GM21786 (cell line): ENCODE measurements around the gene SLC44A5.
"Not testable (repeated sequence)": the region's sequence is repeated elsewhere in the genome, so short reads cannot be mapped to it uniquely, and the experiment has no call there.

Source experiments
- ATAC-seq: cut with Tn5 transposase; IDR thresholded peaks from one replicate; pipeline ENCODE4 v1.9.1; 2021; ENCODE audit not compliant: unreplicated experiment

Gene SLC44A5

DNA sequence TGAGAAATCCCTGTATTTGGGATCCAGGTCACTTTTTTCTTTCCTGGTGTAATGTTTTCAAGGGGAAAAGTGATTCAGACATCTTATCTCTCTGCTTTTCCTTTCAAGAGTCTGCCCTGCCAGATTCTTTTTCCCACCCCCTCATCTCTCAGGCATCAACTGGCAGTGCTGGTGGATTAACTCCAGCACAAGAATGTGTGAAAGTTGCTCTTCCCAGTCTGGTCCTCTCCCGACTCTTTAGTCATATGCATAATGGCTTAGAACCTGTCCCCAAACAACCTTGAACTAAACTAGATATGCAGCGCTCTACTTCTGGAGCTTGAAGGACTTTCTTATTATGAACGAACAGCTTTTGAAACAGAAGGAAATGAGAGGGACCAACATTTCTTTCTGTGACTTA, 88.5 kb downstream of the SLC44A5 start:
- no peak for ATAC-seq

- no peak for ATAC-seq
These were observed 89.3 kb downstream of the SLC44A5 start for GRCh38 chr1:75521658-75522057.

DNA sequence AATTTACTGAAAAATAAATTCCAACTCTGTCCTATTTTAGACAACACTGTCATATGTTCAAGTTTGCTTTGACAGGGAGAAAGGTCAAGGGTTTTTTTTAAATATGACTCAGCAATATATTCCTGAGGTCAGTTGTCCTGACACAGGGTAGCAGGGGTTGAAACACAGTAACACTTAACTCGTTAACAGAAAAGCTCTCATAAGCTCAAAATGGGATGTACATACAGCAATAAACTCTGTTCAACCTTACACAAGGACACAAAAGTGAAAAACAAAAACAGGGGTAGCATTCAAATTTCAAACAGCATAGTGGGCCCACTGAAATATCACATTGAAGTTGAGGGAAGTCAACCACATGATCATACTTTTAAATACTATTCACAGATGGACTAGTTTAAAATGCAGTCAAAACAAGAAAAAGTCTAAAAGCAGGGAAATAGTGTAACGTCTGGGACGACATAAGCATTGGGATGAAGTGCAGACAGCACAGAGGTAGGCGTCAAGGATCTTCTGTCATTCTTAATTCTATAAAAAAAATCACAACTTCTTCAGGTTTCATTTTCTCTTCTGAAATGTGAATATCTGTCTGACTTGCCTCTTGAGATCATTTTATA, 89.9 kb downstream of the SLC44A5 start:
- ATAC-seq: no peak

GRCh38 chr1:75519651-75520427, 91.1 kb downstream of the SLC44A5 start:
- no peak for ATAC-seq

DNA sequence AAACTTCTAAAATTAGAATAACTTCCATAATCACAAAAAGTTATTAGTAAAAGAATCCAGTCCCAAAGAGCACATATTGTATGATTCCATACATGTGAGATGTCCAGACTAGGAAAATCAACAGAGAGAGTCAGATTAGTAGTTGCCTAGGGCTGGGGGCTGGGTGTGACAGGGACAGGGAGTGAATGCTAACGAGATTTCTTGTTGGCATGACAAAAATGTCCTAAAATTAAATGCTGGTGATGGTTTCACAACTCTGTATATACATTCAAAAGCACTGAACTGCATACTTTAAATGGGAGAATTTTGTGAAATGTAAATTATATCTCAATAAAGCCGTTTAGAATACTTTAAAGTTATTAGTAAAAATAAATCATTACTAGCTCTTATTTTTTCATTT, 92.2 kb downstream of the SLC44A5 start:
- no peak for ATAC-seq

DNA sequence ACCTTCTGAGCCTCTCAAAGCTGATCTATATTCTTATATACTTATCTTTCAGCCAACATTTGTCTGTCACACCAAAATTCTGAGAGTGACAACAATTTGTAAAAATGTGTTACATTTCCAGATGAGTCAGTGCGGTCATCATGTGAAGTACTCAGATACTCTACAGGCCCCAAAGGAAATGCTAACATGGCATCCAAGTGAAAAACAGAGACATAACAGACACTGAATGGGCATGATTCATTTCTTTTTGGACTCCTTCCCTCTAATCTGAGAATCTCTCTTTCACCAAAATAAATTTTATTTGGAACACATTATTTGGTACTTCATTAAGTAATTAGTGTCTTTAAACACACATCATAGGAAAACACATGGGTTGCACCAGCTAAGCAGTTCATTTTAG, 96.6 kb downstream of the SLC44A5 start:
- no peak for ATAC-seq

DNA sequence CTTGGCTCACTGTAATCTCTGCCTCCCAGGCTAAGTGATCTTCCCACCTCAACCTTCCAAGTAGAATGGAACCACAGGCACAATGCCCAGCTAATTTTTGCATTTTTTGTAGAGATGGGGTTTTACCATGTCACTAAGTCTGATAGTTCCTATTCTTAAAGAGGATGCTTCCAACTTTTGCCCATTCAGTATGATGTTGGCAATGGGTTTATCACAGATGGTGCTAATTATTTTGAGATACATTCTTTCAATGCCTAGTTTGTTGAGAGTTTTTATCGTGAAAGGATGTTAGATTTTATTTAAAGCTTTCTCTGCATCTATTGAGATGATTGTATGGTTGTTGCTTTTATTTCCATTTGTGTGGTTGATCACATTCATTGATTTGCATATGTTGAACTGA, 103.9 kb downstream of the SLC44A5 start:
- no peak for ATAC-seq

DNA sequence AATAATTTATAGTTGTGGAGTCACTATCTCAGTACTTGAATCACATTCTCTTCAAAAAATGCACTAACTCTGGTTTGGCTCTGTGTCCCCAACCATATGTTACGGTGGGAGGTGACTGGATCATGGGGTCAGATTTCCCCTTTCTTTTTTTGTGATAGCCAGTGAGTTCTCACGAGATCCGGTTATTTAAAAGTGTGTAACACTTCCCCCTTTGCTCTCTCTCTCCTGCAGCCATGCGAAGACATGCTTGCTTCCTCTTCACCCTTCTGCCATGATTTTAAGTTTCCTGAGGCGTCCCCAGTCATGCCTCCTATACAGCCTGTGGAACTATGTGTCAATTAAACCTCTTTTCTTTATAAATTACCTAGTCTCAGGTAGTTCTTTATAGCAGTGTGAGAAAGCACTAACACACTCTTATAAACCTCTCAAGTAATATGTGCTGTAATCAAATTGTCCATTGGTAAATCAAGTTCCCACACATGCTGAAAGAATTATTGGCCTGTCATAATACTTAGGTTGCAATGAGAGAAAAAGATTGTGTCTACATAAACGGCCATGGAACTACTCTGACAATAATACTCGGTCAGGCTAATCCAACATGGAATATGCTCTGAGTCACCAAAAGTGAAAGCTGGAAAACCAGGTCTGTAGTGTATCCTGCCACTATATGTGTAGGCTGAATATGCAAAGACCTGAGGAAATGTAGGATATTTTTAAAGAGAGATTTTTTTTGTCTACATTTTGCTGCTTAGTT, 107.5 kb downstream of the SLC44A5 start:
- no peak for ATAC-seq

DNA sequence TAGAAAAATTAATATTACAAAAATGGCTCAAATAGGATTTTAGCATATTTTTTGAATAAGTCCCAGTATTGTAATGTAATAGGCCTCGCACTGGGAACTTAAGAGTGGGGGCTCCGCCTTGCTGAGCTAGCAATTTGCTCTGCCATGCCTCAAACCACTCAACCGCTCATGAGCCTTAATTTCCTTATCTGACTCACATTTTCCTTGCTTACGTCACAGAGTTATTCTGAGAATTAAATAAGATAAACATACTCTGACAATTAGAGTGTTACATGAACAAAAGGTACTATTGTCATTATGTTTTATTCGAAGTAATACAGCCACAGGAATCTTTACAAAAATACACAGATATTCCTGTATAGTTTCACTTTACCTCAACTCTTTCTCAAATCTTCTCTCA, 108.1 kb downstream of the SLC44A5 start:
- no peak for ATAC-seq

DNA sequence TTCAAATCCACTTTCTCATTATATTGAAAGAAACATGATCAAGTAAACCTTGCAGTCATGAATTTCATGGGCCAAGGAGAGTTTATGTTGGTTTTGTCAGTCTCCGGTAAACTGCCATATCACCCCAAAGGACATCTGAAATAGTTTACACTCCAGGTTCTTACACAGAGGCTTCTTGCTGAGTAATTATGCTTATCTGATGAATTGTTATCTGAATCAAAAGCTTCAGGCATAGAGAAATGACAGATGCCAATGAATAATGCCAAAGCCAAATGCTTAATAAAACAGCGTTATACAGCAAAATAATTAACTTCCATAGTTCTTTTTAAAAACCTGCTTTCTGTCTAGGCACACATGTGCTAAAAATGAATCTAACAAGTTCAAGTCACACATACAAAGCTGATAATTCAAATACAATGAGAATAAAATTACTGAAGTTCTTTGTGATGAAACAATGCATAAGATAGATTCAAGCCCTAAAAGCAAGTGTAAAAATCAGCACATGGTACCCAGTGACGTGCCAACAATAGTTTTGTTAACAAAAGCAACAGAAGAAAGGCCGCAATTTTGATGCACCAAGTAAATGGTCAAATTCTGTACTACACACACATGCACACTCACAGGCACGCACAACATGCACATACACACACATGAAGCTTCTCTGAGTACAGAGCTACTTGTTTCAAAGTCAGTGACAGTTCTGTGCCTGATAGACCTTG, 109.2 kb downstream of the SLC44A5 start:
- no peak for ATAC-seq

DNA sequence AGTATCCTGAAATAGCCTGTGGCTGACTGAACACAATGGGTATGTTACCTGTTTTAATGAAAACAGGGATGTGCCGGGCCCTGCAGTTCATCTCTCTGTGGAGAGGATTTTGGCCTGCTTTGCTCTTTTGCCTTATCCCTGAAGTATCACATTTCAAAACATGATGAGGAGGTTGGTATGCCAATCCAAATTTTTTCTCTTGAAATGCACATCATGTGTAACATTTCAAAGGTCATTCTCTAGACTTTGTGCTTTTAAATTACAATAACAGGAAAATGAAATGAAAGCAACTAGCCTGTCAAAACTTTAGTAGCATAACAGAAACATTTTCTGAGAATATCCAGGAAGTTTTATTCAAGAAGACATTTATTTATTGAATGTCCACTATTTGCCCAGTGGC, 118.9 kb downstream of the SLC44A5 start:
- ATAC-seq: no peak

DNA sequence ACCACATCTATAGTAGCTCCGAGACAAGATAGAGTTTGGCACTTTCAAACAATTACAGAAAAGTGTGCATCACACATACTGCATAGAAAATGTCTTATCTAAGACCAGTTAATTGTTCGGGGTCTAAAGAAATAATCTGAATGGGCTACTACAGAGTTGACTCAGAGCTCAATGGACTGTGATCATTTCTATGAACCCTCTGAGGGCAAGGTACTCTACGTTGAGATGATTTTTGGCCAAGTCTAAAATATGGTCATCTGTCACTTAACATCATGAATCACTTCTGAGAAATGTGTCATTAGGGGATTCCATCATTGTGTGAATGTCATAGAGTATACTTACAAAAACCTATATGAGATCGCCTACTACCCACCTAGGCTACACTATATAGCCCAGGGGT, 123.5 kb downstream of the SLC44A5 start:
- no peak for ATAC-seq

DNA sequence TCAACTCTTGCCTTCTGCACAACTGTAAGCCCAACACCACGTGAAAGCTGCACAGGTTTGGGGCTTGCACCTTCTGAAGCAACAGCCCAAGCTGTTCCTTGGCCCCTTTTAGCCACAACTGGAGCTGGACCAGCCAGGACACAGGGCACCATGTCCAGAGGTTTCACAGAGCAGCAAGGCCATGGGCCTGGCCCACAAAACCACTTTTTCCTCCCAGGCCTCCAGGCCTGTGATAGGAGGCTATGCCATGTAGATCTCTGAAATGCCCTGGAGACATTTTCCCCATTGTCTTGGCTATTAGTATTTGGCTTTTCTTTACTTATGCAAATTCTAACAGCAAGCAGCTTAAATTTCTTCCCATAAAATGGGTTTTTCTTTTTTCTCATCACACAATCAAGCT, 126.1 kb downstream of the SLC44A5 start:
- no peak for ATAC-seq

GRCh38 chr1:75482951-75483350, 128.0 kb downstream of the SLC44A5 start:
- no peak for ATAC-seq

DNA sequence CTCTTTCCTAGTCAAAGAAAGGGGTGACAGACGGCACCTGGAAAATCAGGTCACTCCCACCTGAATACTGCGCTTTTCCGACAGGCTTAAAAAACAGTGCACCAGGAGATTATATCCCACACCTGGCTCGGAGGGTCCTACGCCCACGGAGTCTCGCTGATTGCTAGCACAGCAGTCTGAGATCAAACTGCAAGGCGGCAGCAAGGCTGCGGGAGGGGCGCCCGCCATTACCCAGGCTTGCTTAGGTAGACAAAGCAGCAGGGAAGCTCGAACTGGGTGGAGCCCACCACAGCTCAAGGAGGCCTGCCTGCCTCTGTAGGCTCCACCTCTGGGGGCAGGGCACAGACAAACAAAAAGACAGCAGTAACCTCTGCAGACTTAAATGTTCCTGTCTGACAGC, 134.4 kb downstream of the SLC44A5 start:
- not testable (repeated sequence) for ATAC-seq

DNA sequence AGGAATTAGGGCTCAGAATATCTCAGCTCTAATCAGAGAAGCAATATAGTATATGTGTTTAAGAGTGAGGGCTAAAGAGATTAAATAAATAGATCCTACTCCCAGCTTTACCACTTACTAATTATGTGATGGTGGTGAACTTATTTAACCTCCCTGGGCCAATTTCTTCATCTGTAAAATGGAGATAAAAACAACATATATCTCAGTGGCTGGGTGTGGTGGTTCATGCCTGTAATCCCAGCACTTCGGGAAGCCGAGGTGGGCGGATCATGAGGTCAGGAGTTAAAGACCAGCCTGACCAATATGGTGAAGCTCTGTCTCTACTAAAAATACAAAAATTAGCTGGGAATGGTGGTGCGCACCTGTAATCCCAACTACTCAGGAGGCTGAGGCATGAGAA, 135.2 kb downstream of the SLC44A5 start:
- no peak for ATAC-seq

DNA sequence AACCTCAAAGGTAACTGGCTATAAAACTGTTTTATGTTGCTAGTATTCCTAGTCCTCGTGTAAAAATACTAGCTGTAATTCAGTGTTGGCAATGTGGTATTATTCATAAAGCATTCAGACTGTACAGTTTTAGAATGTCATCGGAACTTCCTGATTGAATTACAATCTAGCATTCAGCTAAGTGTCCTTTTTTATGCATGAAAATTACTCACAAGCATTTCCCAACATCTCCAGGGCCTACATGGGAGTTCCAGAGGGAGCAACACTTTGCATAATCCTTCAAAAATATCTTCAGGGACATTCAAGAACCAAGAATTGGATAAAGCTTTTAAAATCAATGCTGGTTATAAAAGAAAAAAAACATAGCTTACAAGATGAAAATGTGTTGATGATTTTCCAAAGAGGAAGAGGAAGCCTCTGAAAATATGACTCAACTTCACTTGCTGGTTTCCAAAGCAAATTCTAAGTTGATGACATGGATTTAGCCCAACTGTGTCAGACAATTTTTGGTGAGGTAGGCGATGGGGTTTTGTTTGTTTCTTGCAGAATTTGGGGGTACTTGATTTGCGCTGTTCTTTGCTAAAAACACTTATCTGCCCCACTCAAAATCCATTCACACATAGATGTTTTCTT, 137.8 kb downstream of the SLC44A5 start:
- ATAC-seq: no peak

DNA sequence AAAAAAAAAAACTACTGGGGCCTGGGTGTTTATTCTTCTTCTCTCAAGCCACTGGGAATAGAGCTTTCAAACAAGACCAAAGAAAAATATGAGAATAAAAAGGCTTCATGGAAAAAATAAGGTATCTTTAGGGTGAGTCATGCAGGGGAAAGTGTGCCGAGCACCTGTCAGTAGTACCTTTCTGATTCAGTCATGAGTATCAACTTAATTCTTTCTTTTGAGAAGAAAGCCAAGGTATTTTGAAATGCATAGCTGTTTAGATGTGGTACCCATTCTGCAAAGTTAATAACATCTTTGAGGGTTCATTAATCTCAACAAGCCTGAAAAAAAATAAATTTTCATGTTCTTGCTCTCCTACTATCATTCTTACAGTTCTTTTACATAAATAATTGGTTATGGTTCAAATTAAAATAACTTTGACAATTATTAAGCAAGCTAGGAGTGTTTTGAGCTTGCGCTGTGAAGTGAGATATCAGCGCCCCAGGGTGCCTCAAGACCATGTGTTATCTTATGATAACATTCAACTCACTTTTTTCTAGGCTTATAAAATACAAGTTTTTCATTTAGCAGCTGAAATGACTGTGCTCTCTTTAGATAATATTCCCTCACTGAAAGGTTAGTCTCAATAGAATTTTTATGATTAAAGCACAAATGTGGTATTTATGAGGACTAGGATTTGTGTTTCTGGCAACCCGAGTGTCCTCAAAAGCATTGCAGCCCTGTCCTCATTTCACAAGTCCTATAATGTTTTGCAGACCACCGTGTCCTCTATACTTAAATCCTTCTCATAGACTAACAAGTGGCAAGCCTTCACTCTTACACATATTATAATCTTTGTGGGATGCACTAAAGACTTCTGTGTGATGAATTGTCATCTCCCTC, 138.6 kb downstream of the SLC44A5 start:
- no peak for ATAC-seq

- no peak for ATAC-seq
These were observed 139.7 kb downstream of the SLC44A5 start for GRCh38 chr1:75471252-75471651.

DNA sequence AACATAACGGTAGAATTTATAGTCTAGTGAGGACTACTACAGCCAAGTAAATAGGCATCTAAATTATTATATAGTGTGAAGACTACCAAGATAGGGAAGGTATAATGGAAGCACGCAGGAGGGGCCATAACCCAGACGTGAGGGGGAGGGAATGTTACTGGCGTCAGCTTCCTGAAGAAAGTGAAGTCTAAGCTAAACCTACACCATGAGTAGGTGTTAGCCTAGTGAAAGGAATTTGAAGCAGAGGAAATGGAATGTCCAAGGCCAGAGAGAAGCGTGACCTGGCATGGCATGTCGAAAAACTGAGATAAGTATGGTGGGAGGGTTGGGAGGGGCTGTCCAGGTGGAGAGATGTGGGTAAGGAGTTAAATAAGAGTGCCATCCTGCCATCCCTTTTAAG, 140.5 kb downstream of the SLC44A5 start:
- no peak for ATAC-seq
